PC-9 (cell line): Measurements from ENCODE around the gene DALRD3.

ENCODE experiments used
- EZH2 ChIP-seq: fragments of 200-600 bp; sonication (generic); IDR thresholded peaks from 2 replicates; pipeline ENCODE4 v1.8.0; 2017; ENCODE audit warnings: antibody characterized with exemption, low read depth
- TF ChIP-seq, protein P1 (sequence below): fragments of 200-600 bp; sonication (generic); conservative IDR thresholded peaks from 2 replicates; pipeline ENCODE4 v1.6.1; 2017; ENCODE audit warnings: mixed run types, antibody characterized with exemption, mild to moderate bottlenecking, moderate library complexity

GRCh38 chr3:48990636-48991469, 27.5 kb downstream of the DALRD3 start:
- no peak for TF ChIP-seq EZH2
- TF ChIP-seq, protein P1, sequence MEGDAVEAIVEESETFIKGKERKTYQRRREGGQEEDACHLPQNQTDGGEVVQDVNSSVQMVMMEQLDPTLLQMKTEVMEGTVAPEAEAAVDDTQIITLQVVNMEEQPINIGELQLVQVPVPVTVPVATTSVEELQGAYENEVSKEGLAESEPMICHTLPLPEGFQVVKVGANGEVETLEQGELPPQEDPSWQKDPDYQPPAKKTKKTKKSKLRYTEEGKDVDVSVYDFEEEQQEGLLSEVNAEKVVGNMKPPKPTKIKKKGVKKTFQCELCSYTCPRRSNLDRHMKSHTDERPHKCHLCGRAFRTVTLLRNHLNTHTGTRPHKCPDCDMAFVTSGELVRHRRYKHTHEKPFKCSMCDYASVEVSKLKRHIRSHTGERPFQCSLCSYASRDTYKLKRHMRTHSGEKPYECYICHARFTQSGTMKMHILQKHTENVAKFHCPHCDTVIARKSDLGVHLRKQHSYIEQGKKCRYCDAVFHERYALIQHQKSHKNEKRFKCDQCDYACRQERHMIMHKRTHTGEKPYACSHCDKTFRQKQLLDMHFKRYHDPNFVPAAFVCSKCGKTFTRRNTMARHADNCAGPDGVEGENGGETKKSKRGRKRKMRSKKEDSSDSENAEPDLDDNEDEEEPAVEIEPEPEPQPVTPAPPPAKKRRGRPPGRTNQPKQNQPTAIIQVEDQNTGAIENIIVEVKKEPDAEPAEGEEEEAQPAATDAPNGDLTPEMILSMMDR = no peak
